ENCODE data around the gene SMOC2. TPM values are rescaled to one million over a fixed set of nuclear protein-coding genes. Genes with fewer than 3 reads are reported as not detected.

SMOC2 gene
- total RNA-seq, 1 donor from 2014 or later, result 102 TPM

DNA sequence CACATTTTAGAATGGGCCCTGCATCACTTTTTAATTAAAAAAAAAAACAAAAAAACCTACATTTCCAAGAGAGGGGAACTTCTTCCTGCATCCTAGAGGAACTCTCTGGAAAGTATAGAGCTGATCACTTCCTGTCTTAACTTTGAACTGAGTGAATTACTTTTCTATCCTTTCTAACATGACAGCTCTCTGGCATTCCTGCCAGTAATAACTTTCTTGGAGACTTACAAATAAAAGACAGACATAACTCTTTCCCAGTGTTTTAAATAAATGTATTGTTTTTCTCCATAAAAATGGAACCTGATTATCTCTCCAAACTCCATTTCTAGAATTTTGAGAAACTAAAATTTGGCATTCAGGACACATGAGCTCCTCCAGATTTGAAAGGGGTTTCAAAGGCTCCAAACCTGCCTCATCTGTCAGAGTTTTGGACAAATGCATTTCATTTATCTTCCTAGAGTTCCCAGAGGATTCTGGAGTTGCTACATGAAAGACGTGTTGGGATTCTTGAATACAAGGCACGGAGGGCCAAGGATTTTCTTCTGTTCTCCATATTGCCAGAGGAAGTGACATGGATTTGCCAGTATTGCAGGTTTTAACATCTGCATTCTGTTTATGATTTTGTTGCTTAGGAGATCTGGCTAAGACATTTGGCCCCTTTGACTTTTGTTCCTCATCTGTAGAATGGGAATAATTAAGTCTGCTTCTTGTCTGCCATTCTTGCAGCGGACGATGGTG lies 2.0 kb upstream of the SMOC2 start:
- Histone ChIP-seq H3K4me1 (peaks cover 7 to 16% of the 10 kb centered on the region in 2 donors), H3K9me3 (no peaks in the 10 kb centered on the region), H3K27ac (peak overlapping the region; percentile 75 to 88), H3K36me3 (no peaks in the 10 kb centered on the region), H3K27me3 (no peaks in the 10 kb centered on the region), H3K4me3 (no peak overlapping the region)
- DNase-seq (ENCODE audit: low spot score in 2 of 2), result no peak
- TF ChIP-seq, protein P1, sequence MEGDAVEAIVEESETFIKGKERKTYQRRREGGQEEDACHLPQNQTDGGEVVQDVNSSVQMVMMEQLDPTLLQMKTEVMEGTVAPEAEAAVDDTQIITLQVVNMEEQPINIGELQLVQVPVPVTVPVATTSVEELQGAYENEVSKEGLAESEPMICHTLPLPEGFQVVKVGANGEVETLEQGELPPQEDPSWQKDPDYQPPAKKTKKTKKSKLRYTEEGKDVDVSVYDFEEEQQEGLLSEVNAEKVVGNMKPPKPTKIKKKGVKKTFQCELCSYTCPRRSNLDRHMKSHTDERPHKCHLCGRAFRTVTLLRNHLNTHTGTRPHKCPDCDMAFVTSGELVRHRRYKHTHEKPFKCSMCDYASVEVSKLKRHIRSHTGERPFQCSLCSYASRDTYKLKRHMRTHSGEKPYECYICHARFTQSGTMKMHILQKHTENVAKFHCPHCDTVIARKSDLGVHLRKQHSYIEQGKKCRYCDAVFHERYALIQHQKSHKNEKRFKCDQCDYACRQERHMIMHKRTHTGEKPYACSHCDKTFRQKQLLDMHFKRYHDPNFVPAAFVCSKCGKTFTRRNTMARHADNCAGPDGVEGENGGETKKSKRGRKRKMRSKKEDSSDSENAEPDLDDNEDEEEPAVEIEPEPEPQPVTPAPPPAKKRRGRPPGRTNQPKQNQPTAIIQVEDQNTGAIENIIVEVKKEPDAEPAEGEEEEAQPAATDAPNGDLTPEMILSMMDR (IDR thresholded peaks at IDR 0.05), result no peak
- intact Hi-C loops (cut with DNase I), result no loop called here

DNA sequence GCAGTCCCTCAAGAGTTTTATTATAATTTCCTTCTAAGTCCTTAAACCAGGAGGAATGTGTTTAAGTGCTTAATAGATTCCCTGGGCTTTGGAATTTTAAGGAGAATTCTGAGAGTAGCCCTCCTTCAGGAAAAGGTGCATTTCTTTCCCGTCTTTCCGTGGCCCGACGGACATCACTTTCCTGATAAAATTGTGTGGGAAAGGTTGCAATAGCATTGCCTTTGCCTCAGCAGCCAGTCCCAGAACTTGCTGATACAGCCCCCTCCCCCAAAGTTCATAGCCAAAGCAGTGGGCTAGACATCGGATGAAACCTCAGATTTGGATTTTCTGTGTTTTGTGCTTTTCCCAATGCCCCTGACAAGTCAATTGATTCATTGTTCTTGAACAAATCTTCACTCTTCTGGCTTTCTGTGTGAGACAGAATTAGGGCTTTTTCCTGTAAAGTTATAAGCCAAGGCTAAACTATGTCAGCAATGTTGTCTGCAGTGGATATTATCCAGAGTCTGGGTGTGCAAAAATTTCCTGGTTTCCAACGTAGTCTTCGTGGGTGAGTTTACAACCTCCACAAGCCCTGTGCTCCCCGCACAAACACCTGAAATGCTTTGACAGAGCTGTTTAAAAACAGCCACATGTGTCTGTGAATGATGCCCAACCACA lies 1.1 kb upstream of the SMOC2 start:
- TF ChIP-seq, protein P1 (IDR thresholded peaks at IDR 0.05), result no peak
- H3K36me3 ChIP-seq, result no peaks in the 10 kb centered on the region
- peak overlapping the region; percentile 59 to 93 for H3K4me3 ChIP-seq
- H3K4me1 ChIP-seq, result peaks cover 8 to 16% of the 10 kb centered on the region in 2 donors
- H3K9me3 ChIP-seq, result no peaks in the 10 kb centered on the region
- DNase-seq (ENCODE audit: low spot score in 2 of 2), result no peak
- H3K27me3 ChIP-seq, result no peaks in the 10 kb centered on the region
- peak overlapping the region; percentile 75 to 88 for H3K27ac ChIP-seq
- intact Hi-C loops (cut with DNase I), result loop anchor here (2.0 to 5.0 kb wide), 2 partner anchors 55 to 442 kb away; no protein-coding TSS in a partner anchor

DNA sequence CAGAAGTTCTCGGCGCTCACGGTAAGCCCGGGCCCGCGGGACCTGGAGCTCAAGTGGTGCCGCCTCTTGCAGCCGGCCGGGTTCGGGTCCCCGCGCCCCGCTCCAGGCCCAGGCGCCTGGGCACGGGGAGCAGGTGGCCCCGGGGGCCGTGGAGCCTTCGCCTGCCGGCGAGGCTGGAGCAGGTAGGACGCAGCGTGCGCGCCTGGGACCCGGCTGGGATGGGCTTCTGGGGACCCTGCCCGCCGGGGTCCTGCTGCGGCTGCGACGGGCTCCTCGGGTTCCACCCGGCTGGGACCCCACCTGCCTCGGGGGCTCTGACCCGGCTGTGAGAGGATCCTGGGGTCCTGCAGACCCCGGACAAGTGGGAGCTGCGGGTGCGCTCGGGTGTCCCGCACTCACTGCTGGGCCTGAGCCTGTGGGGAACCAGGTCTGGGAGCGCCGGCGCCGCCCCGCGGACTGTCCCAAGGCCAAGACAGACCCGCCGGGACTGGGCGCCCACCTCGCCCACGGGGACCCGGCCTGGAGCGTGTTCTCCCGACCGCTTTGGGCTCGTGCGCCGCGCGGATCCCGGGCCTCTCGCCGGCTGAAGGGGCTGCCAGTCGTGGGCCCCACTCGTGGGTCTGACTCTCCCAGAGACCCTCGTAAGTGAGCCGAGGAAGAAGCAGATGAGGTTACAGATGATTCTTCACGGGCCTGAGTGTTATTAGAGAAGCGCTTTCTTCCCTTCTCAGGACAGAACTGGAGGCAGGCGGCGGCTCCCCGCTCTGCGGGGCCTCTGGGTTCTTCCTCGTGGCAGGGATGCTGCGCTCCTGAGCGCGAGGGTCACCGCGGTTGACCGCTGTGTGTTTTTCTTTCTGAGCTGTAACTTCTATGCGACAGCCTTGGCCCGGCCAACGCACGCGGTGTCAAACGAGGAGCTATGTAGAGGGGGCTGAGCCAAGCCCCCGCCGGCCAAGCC lies 729 bp downstream of the SMOC2 start:
- TF ChIP-seq, protein P1 (IDR thresholded peaks at IDR 0.05), result no peak
- peak overlapping the region; percentile 75 to 88 for H3K27ac ChIP-seq
- H3K4me1 ChIP-seq, result peaks cover 8 to 21% of the 10 kb centered on the region in 2 donors
- H3K27me3 ChIP-seq, result no peaks in the 10 kb centered on the region
- H3K4me3 ChIP-seq, result peak overlapping the region; percentile 59 to 93
- no peak for DNase-seq (ENCODE audit: low spot score in 2 of 2)
- H3K36me3 ChIP-seq, result no peaks in the 10 kb centered on the region
- H3K9me3 ChIP-seq, result no peaks in the 10 kb centered on the region
- intact Hi-C loops (cut with DNase I), result loop anchor here (2.0 to 5.0 kb wide), 2 partner anchors 57 to 441 kb away; no protein-coding TSS in a partner anchor

DNA sequence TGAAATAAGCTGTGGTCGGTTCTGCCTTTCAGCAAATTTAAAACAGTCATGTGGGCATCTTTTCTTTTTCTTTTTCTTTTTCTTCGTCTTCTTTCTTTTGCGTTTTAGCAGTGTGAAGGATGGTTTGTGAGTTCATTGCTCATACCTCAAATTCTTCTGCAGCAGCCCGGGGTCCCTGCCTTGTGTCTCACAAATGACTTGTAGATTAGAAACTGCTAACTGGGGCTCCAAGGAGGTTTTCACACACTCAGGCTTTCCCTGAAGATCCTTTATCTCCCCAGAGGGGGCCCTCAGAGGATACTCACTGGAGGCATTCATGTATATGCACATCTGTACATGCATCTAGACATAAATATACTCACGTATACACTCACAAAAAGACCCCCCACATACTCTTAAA lies 1.7 kb downstream of the SMOC2 start:
- Histone ChIP-seq H3K27ac (peak overlapping the region in 1 of 2 donors; percentile 88), H3K4me1 (peaks cover 8 to 26% of the 10 kb centered on the region in 2 donors), H3K4me3 (peak overlapping the region in 1 of 2 donors; percentile 93), H3K36me3 (no peaks in the 10 kb centered on the region), H3K27me3 (no peaks in the 10 kb centered on the region), H3K9me3 (no peaks in the 10 kb centered on the region)
- intact Hi-C loops (cut with DNase I), result loop anchor here (5.0 kb wide), 1 partner anchor 440 kb away; no protein-coding TSS in a partner anchor
- TF ChIP-seq, protein P1 (IDR thresholded peaks at IDR 0.05), result no peak
- no peak for DNase-seq (ENCODE audit: low spot score in 2 of 2)

DNA sequence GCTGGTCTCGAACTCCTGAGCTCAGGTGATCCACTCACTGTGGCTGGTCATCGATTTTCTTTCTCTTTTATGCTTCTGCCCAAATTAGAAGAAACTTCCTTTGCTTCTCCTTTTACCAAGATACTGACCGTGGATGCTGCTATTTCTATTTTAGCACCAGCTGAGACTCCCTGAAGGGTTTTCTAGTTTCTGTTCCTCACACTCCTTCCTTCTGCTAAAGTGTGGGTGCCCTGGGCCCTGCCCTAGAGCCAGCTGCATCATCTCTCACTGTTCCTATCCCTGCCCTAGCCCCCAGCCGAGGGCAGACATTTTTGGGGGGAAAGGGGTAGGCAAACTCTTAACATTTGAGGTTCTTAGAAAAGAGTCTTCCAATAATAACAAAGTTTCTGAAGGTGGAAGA lies 6.3 kb downstream of the SMOC2 start:
- no peaks in the 10 kb centered on the region for H3K27me3 ChIP-seq
- intact Hi-C loops (cut with DNase I), result no loop called here
- peak overlapping the region in 1 of 2 donors; percentile 1 for H3K4me3 ChIP-seq
- no peak for DNase-seq (ENCODE audit: low spot score in 2 of 2)
- peak overlapping the region; percentile 5 to 94 for H3K27ac ChIP-seq
- H3K4me1 ChIP-seq, result peaks cover 9 to 26% of the 10 kb centered on the region in 2 donors
- H3K36me3 ChIP-seq, result no peaks in the 10 kb centered on the region
- no peaks in the 10 kb centered on the region for H3K9me3 ChIP-seq
- TF ChIP-seq, protein P1 (IDR thresholded peaks at IDR 0.05), result no peak

All from ascending aorta (tissue), 2 donors.